K562 (cell line): ENCODE measurements around the gene PRXL2A. TPM values are rescaled to one million over a fixed set of nuclear protein-coding genes. Genes with fewer than 3 reads are reported as not detected.
A peak's percentile ranks its signal among the peaks of the same experiment; 100 is the strongest.

Source experiments
- C11orf30 ChIP-seq: fragments of 450-650 bp; IDR thresholded peaks from 2 replicates; pipeline ENCODE4 v1.6.1; 2016; ENCODE audit warnings: low read depth, mild to moderate bottlenecking
- CBX3 ChIP-seq, 2 experiments: IDR thresholded peaks; 1 replicate in 1 of 2; 2 replicates in 1 of 2; pipeline ENCODE4 v1.6.1; 2012; ENCODE audit warnings: inconsistent platforms in 2 of 2, low read length in 2 of 2, borderline replicate concordance in 1 of 2, control low read depth in 1 of 2
- CUX1 ChIP-seq: fragments of 200-800 bp; sonication (Bioruptor generic); IDR thresholded peaks from 2 replicates; pipeline ENCODE4 v1.6.1; 2016; ENCODE audit warnings: missing genetic modification characterization, missing compliant biosample characterization
- E2F4 ChIP-seq: sonication (generic); formaldehyde crosslinking; IDR thresholded peaks from 2 replicates; pipeline ENCODE4 v1.8.0; 2022; ENCODE audit warnings: mild to moderate bottlenecking, low read depth, missing genetic modification reagents
- EP300 ChIP-seq: IDR thresholded peaks from 2 replicates; pipeline ENCODE4 v1.6.1; 2012; ENCODE audit warnings: low read length, improper control_type of control experiment
- GTF3C2 ChIP-seq: IDR thresholded peaks from 3 replicates; pipeline ENCODE4 v1.6.1; 2011; ENCODE audit warnings: borderline replicate concordance, mild to moderate bottlenecking, moderate library complexity; ENCODE audit not compliant: insufficient read length; ENCODE audit errors: extremely low read depth
- HDAC8 ChIP-seq: fragments of 450-650 bp; IDR thresholded peaks from 2 replicates; pipeline ENCODE4 v1.6.1; 2016; ENCODE audit warnings: mild to moderate bottlenecking, missing genetic modification characterization, moderate library complexity, missing compliant biosample characterization
- LARP7 ChIP-seq: fragments of 450-650 bp; IDR thresholded peaks from 2 replicates; pipeline ENCODE4 v1.6.1; 2016
- SOX6 ChIP-seq: fragments of 450-650 bp; IDR thresholded peaks from 2 replicates; pipeline ENCODE4 v1.6.1; 2014; ENCODE audit warnings: mild to moderate bottlenecking
- STAT6 ChIP-seq: sonication (generic); formaldehyde crosslinking; IDR thresholded peaks from 2 replicates; pipeline ENCODE4 v1.8.1; 2023; ENCODE audit warnings: mild to moderate bottlenecking, missing genetic modification reagents
- ZFP1 ChIP-seq: fragments of 450-650 bp; formaldehyde crosslinking; IDR thresholded peaks from 2 replicates; pipeline ENCODE4 v1.4.0; 2020; ENCODE audit warnings: mild to moderate bottlenecking, mixed read lengths
- ZNF174 ChIP-seq: fragments of 250-450 bp; sonication (Bioruptor Pico); IDR thresholded peaks from 2 replicates; pipeline ENCODE4 v1.4.0; 2020; ENCODE audit warnings: mild to moderate bottlenecking
- ZNF217 ChIP-seq: sonication (generic); formaldehyde crosslinking; IDR thresholded peaks from 2 replicates; pipeline ENCODE4 v1.8.0; 2022; ENCODE audit warnings: mild to moderate bottlenecking, missing genetic modification reagents
- ZNF431 ChIP-seq: sonication (generic); formaldehyde crosslinking; IDR thresholded peaks from 2 replicates; pipeline ENCODE4 v1.8.0; 2022; ENCODE audit warnings: mild to moderate bottlenecking, missing genetic modification reagents
- ZSCAN32 ChIP-seq: fragments of 450-650 bp; formaldehyde crosslinking; IDR thresholded peaks from 2 replicates; pipeline ENCODE4 v1.4.0; 2020; ENCODE audit warnings: mild to moderate bottlenecking, moderate library complexity
- polyA plus RNA-seq, 8 experiments: library from polyadenylated mRNA; depleted of rRNA in 4 of 8; stranded (reverse) in 5 of 8; unstranded in 3 of 8; fragments of >200 nt; fragmentation: Nextera tagmentation in 2 of 8; fragmentation: Illumina TruSeq in 1 of 8; extraction: Ambion mirVana in 2 of 8; extraction: Trizol in 1 of 8; gene quantifications; 2 replicates each; pipeline versions ENCODE4 v1.2.1 to v1.2.3, GENCODE V29; 2011 to 2014; ENCODE audit warnings: inconsistent platforms in 1 of 8, missing spikeins in 1 of 8
- total RNA-seq, 7 experiments: library from RNA; depleted of rRNA in 6 of 7; stranded (reverse); fragments of >200 nt in 6 of 7; fragmentation: Illumina TruSeq in 2 of 7; extraction: Trizol in 2 of 7; gene quantifications; 2 replicates each; pipeline versions ENCODE4 v1.2.1 to v1.2.3, GENCODE V29; 2011 to 2021; ENCODE audit warnings: low replicate concordance in 1 of 7

The PRXL2A gene
- total and polyA plus RNA-seq, 9 of the 15 experiments (the other 6 are each of a cell fraction or from before 2014, with no cell fraction given), result 0.14 to 1.2 (median 0.75) TPM

- TF ChIP-seq C11orf30 (no peak), GTF3C2 (no peak), ZSCAN32 (CRISPR knock-in tag) (no peak), STAT6 (CRISPR knock-in tag) (no peak), E2F4 (CRISPR knock-in tag) (no peak), HDAC8 (no peak), CBX3 (IDR thresholded peaks at IDR 0.05; ENCODE audit: borderline replicate concordance in 1 of 2, low read length in 2 of 2) (no peak; a peak in 1 of 3 replicates), ZNF174 (CRISPR knock-in tag) (no peak), SOX6 (0 out of 2 replicates have a peak, but pooled peaks have one; percentile 38), CUX1 (CRISPR knock-in tag) (no peak), ZFP1 (no peak), ZNF431 (CRISPR knock-in tag) (no peak), ZNF217 (CRISPR knock-in tag) (no peak), LARP7 (no peak), EP300 (no peak; the same call in 1 of the 2 replicates)
Observed at GRCh38 chr10:80459047-80459865, 50.9 kb downstream of the PRXL2A start (continued).
